ENCODE measurements around the gene TBL3. TPM values are rescaled to one million over a fixed set of nuclear protein-coding genes. Genes with fewer than 3 reads are reported as not detected.
A peak's percentile ranks its signal among the peaks of the same experiment; 100 is the strongest.

Gene TBL3
- polyA plus RNA-seq, 2 of the 4 experiments (the other 2 are of a cell fraction): 21.9 to 42.8 TPM

- Histone ChIP-seq H3K4me1 (peaks cover 48% of the 10 kb centered on the region), H3K4me2 (peak overlapping the region; percentile 70), H3K4me3 (no peak overlapping the region), H3K27ac (peak overlapping the region; percentile 76 to 88), H3K9me3 (no peaks in the 10 kb centered on the region)
- 19% methylated on average over 21 of the region's 24 CpGs for WGBS (ENCODE audit: missing lambda C conversion rate)
- CTCF ChIA-PET: interaction anchor here (0.5 to 2.4 kb wide), 22 partner anchors 8 to 141 kb away, joined by 3 to 15 read pairs (median 4); partner anchors contain the start of genes MEIOB, MSRB1, NUBP2 and SPSB3
- FAIRE-seq: no peak
- peak; percentile 75 to 90 for ATAC-seq
- POLR2A ChIA-PET: interaction anchor here (1.6 kb wide), 1 partner anchor 97 kb away, joined by 4 read pairs; the partner anchor contains the start of genes FAHD1 and HAGH
- TF ChIP-seq POLR2A (IDR thresholded peaks at IDR 0.05; ENCODE audit: low read length): no peak
- peak; percentile 45 for TF ChIP-seq CTCF (IDR thresholded peaks at IDR 0.05)
- TF ChIP-seq MAX (IDR thresholded peaks at IDR 0.05): no peak; the same call in 1 of the 2 replicates
- peak; percentile 14 to 26; a peak in 1 of 5 replicates for TF ChIP-seq RAD21 (conservative IDR thresholded peaks at IDR 0.05 in 1 of 2, IDR thresholded peaks at IDR 0.05 in 1 of 2)
- peak; percentile 35; the same call in 2 of the 3 replicates for TF ChIP-seq SMC3 (IDR thresholded peaks at IDR 0.05)
- peak; percentile 72 to 88 for DNase-seq (ENCODE audit: low read depth in 1 of 2, low spot score in 1 of 2)
These were observed 48.4 kb upstream of the TBL3 start for GRCh38 chr16:1923299-1924034.

GRCh38 chr16:1924095-1924494 lies 47.8 kb upstream of the TBL3 start:
- no peak; a peak in 1 of 6 replicates for ATAC-seq
- ChIA-PET CTCF (interaction anchor here (0.8 to 2.4 kb wide), 17 partner anchors 9 to 80 kb away, joined by 3 to 15 read pairs (median 5); partner anchors contain the start of genes MEIOB and MSRB1), POLR2A (interaction anchor here (1.6 kb wide), 1 partner anchor 97 kb away, joined by 4 read pairs; the partner anchor contains the start of genes FAHD1 and HAGH)
- H3K9me3 ChIP-seq: no peaks in the 10 kb centered on the region
- FAIRE-seq: no peak
- peak overlapping the region; percentile 76 to 88 for H3K27ac ChIP-seq
- peak overlapping the region; percentile 70 for H3K4me2 ChIP-seq
- 69% methylated on average over 4 of the region's 5 CpGs for WGBS (ENCODE audit: missing lambda C conversion rate)
- peaks cover 49% of the 10 kb centered on the region for H3K4me1 ChIP-seq
- no peak overlapping the region for H3K4me3 ChIP-seq
- DNase-seq (ENCODE audit: low read depth in 1 of 2, low spot score in 1 of 2): no peak
- TF ChIP-seq CBX2 (IDR thresholded peaks at IDR 0.05; ENCODE audit: borderline replicate concordance, low read depth) (no peak), SREBF2 (IDR thresholded peaks at IDR 0.05) (no peak), ZC3H11A (IDR thresholded peaks at IDR 0.05) (no peak)

- ChIA-PET CTCF (interaction anchor here (0.9 to 12.9 kb wide), 4 partner anchors 11 to 58 kb away, joined by 3 to 396 read pairs (median 4); partner anchors contain the start of gene MEIOB), POLR2A (interaction anchor here (0.6 to 1.2 kb wide), 2 partner anchors 38 to 52 kb away, joined by 3 to 4 read pairs; partner anchors contain the start of gene RPS2)
- FAIRE-seq: no peak
- Histone ChIP-seq H3K4me2 (no peak overlapping the region), H3K27ac (peak overlapping the region; percentile 43 to 88; a peak in 5 of 6 replicates), H3K9me3 (no peaks in the 10 kb centered on the region), H3K4me1 (peaks cover 48% of the 10 kb centered on the region), H3K4me3 (no peak overlapping the region)
- WGBS (ENCODE audit: missing lambda C conversion rate): 77% methylated on average over 9 of the region's 11 CpGs
- DNase-seq (ENCODE audit: low read depth in 1 of 2, low spot score in 1 of 2): no peak
- no peak for ATAC-seq
- TF ChIP-seq HOXB5 (CRISPR knock-in tag; IDR thresholded peaks at IDR 0.05): no peak
- TF ChIP-seq NPAS2 (CRISPR knock-in tag; IDR thresholded peaks at IDR 0.05; ENCODE audit: borderline replicate concordance): no peak
- TF ChIP-seq CBX8 (IDR thresholded peaks at IDR 0.05): no peak
These were observed 45.6 kb upstream of the TBL3 start for GRCh38 chr16:1926271-1926670.

GRCh38 chr16:1929105-1929504 lies 42.7 kb upstream of the TBL3 start:
- peak overlapping the region; percentile 65 for H3K4me3 ChIP-seq
- peaks cover 46% of the 10 kb centered on the region for H3K4me1 ChIP-seq
- CTCF ChIA-PET: interaction anchor here (0.6 to 12.9 kb wide), 27 partner anchors 9 to 549 kb away, joined by 3 to 396 read pairs (median 5); partner anchors contain the start of genes MEIOB, MSRB1, NUBP2 and SPSB3
- POLR2A ChIA-PET: interaction anchor here (0.6 to 1.3 kb wide), 10 partner anchors 9 to 113 kb away, joined by 3 to 11 read pairs (median 3); partner anchors contain the start of gene MSRB1
- ATAC-seq (peak; percentile 77 to 81), FAIRE-seq (no peak), DNase-seq (ENCODE audit: low read depth in 1 of 2, low spot score in 1 of 2) (peak; percentile 73 to 78)
- WGBS (ENCODE audit: missing lambda C conversion rate): 6% methylated on average over 8 of the region's 11 CpGs
- H3K27ac ChIP-seq: peak overlapping the region; percentile 98 to 99
- H3K9me3 ChIP-seq: no peaks in the 10 kb centered on the region
- no peak for TF ChIP-seq RAD21 (conservative IDR thresholded peaks at IDR 0.05 in 1 of 2, IDR thresholded peaks at IDR 0.05 in 1 of 2)
- no peak for TF ChIP-seq MAFK (IDR thresholded peaks at IDR 0.05; ENCODE audit: partially characterized antibody)
- no peak for TF ChIP-seq HOXA7 (CRISPR knock-in tag; IDR thresholded peaks at IDR 0.05)
- no peak for TF ChIP-seq EHMT2 (IDR thresholded peaks at IDR 0.05; ENCODE audit: low read depth)
- TF ChIP-seq CEBPB (IDR thresholded peaks at IDR 0.05): no peak
- no peak for TF ChIP-seq MAZ (IDR thresholded peaks at IDR 0.05; ENCODE audit: borderline replicate concordance, low read depth, low read length)
- peak overlapping the region; percentile 97 for H3K4me2 ChIP-seq
